Measurements from ENCODE around the gene PEAK1. TPM values are rescaled to one million over a fixed set of nuclear protein-coding genes. Genes with fewer than 3 reads are reported as not detected.

The PEAK1 gene
- total RNA-seq, 1 donor from 2014 or later: 27.7 TPM

DNA sequence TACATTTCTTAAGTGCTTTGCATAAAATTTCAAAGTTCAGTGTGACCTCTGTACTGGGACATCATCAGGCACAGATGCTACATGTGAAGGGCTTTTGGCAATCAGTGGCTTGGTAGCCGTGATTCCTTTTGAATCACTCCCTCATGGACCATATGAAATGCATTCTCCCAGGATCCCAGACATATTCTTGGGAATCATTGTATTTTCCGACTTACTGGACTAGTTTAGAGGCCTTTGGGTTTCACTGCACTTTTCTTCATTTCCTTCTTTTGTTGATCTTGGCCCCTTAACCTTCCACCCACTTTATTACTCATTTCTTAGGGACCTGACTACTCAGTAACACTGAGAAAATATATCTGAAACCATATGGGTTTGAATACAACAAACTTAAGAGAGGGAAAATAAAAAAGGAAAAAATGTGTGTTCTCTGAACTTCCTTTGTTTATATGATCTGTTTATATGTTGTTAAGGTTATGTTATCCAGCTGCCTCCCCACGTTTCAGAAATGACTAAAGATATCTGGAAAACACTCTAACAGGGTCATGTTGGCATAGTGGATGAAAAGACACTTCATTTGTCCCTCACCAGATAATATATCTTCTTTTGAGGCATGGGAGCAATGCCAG lies 35.9 kb upstream of the PEAK1 start:
- peak overlapping the region; percentile 40 for H3K27ac ChIP-seq
- no peak overlapping the region for H3K4me3 ChIP-seq
- peaks cover 0 to 9% of the 10 kb centered on the region in 2 donors for H3K36me3 ChIP-seq
- no peaks in the 10 kb centered on the region for H3K27me3 ChIP-seq
- H3K4me1 ChIP-seq: peaks cover 43% of the 10 kb centered on the region
- DNase-seq (ENCODE audit: extremely low spot score in 2 of 2): no peak
- TF ChIP-seq POLR2A (IDR thresholded peaks at IDR 0.05): no peak
- intact Hi-C loops (cut with DNase I): no loop called here
- H3K9me3 ChIP-seq: no peaks in the 10 kb centered on the region

DNA sequence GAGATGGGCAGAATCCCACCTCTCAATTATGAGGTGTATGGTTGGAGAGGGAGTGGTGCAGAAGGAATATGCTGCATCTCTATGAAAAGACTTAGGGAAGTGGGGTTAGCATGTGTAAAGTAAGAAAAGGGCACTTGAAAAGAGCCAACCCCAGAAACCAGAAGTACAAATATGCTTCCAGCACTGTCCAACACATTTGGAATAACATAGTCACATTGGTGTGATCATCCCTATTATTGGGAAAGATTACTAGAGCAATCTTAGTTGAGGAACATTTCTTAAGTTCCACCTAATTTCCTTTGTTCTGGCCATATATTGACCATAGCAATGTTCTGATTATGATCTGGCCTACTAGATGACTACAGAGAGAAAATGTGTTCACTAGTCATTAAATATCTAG lies 35.0 kb upstream of the PEAK1 start:
- no peak for TF ChIP-seq POLR2AphosphoS5 (IDR thresholded peaks at IDR 0.05; ENCODE audit: insufficient read depth in 1 of 2, low read depth in 1 of 2)
- no peak for TF ChIP-seq POLR2A (IDR thresholded peaks at IDR 0.05)
- TF ChIP-seq, protein P1, sequence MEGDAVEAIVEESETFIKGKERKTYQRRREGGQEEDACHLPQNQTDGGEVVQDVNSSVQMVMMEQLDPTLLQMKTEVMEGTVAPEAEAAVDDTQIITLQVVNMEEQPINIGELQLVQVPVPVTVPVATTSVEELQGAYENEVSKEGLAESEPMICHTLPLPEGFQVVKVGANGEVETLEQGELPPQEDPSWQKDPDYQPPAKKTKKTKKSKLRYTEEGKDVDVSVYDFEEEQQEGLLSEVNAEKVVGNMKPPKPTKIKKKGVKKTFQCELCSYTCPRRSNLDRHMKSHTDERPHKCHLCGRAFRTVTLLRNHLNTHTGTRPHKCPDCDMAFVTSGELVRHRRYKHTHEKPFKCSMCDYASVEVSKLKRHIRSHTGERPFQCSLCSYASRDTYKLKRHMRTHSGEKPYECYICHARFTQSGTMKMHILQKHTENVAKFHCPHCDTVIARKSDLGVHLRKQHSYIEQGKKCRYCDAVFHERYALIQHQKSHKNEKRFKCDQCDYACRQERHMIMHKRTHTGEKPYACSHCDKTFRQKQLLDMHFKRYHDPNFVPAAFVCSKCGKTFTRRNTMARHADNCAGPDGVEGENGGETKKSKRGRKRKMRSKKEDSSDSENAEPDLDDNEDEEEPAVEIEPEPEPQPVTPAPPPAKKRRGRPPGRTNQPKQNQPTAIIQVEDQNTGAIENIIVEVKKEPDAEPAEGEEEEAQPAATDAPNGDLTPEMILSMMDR (IDR thresholded peaks at IDR 0.05): no peak
- H3K27me3 ChIP-seq: no peaks in the 10 kb centered on the region
- peak overlapping the region; percentile 17 for H3K27ac ChIP-seq
- H3K36me3 ChIP-seq: peaks cover 0 to 5% of the 10 kb centered on the region in 2 donors
- peaks cover 43% of the 10 kb centered on the region for H3K4me1 ChIP-seq
- no peak overlapping the region for H3K4me3 ChIP-seq
- intact Hi-C loops (cut with DNase I): no loop called here
- no peak for DNase-seq (ENCODE audit: extremely low spot score in 2 of 2)
- H3K9me3 ChIP-seq: no peaks in the 10 kb centered on the region

DNA sequence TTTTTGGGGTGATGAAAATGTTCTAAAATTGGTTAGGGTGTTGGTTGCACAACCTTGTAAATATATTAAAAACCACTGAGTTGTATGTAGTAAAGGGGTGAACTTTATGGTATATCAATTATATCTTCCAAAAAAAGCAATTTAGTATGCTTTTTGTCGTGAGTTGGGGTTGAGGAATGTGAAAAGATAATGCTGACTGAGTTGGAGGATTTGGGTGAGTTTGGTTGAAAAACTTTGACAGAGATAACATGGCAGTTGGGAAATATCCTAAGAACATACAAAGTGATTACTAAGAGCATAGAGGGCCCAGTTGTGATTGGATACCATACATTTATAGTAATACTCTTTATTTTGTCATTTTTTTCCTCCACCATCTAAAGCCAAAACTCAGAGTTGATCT lies 34.4 kb upstream of the PEAK1 start:
- Histone ChIP-seq H3K9me3 (no peaks in the 10 kb centered on the region), H3K4me1 (peaks cover 43% of the 10 kb centered on the region), H3K36me3 (no peaks in the 10 kb centered on the region), H3K4me3 (no peak overlapping the region), H3K27me3 (no peaks in the 10 kb centered on the region), H3K27ac (peak overlapping the region; percentile 17)
- TF ChIP-seq POLR2A (IDR thresholded peaks at IDR 0.05) (no peak), POLR2AphosphoS5 (IDR thresholded peaks at IDR 0.05; ENCODE audit: insufficient read depth in 1 of 2, low read depth in 1 of 2) (no peak)
- TF ChIP-seq, protein P1 (IDR thresholded peaks at IDR 0.05): no peak
- intact Hi-C loops (cut with DNase I): no loop called here
- DNase-seq (ENCODE audit: extremely low spot score in 2 of 2): no peak

DNA sequence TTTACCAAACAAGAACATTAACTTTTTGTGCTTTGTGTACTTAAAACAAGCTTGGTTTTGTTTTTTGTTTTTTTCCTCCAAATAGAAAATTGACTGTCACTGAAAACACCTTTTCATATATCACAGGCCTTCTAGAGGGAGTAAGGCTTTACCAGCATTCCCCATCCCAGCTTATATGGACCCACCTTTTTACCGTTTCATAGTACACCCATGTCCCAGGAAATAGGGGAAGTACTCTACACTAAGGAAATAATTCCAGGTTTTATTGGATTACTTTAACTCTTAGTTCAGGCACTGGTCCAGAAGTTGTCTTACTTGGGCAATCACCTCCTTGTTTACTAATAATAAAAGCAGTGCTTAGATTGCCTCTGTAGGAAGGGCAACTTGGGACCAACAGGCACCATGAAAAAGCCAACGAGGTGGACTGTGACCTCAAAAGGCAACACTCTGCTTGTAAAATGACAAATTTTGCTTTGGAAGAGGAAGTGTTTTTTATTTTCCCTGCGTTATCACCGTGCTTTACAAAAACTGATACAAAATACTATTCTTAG lies 27.0 kb upstream of the PEAK1 start:
- no peaks in the 10 kb centered on the region for H3K27me3 ChIP-seq
- peaks cover 27% of the 10 kb centered on the region for H3K4me1 ChIP-seq
- H3K27ac ChIP-seq: no peak overlapping the region
- intact Hi-C loops (cut with DNase I): no loop called here
- no peak for DNase-seq (ENCODE audit: extremely low spot score in 2 of 2)
- TF ChIP-seq, protein P1 (IDR thresholded peaks at IDR 0.05): no peak
- no peak for TF ChIP-seq POLR2A (IDR thresholded peaks at IDR 0.05)
- TF ChIP-seq POLR2AphosphoS5 (IDR thresholded peaks at IDR 0.05; ENCODE audit: insufficient read depth in 1 of 2, low read depth in 1 of 2): no peak
- H3K4me3 ChIP-seq: no peak overlapping the region
- no peaks in the 10 kb centered on the region for H3K9me3 ChIP-seq
- no peaks in the 10 kb centered on the region for H3K36me3 ChIP-seq

DNA sequence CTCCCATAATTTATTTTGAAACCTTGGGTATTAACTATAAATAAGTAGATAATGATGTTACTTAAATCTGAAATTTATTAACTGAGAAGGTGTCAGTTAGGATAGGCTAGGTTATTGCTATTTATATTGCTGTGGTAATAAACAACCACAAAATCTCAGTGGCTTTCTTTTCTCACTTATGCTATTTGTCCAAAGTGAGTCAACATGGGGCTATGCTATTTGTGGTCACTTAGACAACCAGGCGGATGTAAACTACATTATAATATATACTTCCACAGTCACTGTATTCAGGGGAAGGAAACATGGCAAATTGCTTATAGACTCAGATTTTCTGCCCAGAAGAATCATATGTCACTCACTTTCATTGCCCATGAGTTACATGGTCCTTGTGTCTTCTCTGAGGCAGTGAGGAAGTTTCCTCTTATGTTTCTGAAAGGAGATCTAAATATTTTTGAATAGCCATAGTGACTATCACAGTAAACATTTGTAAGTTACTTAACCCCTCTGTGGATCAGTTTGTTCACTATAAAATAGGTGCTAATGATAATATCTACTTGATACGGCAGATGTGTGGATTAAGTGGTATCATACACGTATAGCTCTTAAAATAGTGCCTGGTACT lies 20.6 kb upstream of the PEAK1 start:
- Histone ChIP-seq H3K9me3 (no peaks in the 10 kb centered on the region), H3K27me3 (no peaks in the 10 kb centered on the region), H3K4me3 (no peak overlapping the region), H3K36me3 (no peaks in the 10 kb centered on the region), H3K27ac (no peak overlapping the region), H3K4me1 (peaks cover 26% of the 10 kb centered on the region)
- no peak for DNase-seq (ENCODE audit: extremely low spot score in 2 of 2)
- intact Hi-C loops (cut with DNase I): no loop called here
- TF ChIP-seq POLR2A (IDR thresholded peaks at IDR 0.05) (no peak), POLR2AphosphoS5 (IDR thresholded peaks at IDR 0.05; ENCODE audit: insufficient read depth in 1 of 2, low read depth in 1 of 2) (no peak)
- TF ChIP-seq, protein P1 (IDR thresholded peaks at IDR 0.05): no peak

Data from vagina (tissue), 2 donors.